Uterus (tissue), 2 donors: ENCODE measurements around the gene AHNAK.

ENCODE experiments used
- POLR2A ChIP-seq, 2 donors: fragments of 450-650 bp; IDR thresholded peaks; one replicate each; pipeline ENCODE4 v1.6.1; 2016; ENCODE audit warnings: antibody characterized with exemption in 2 of 2, mild to moderate bottlenecking in 1 of 2, moderate library complexity in 1 of 2
- TF ChIP-seq, protein P1 (sequence below), 4 experiments: fragments of 200-600 bp in 2 of 4; fragments of 450-650 bp in 2 of 4; sonication (generic) in 2 of 4; IDR thresholded peaks; one replicate each; pipeline ENCODE4 v1.5.1; 2016 to 2019; ENCODE audit warnings: antibody characterized with exemption in 4 of 4, mild to moderate bottlenecking in 2 of 4, moderate library complexity in 1 of 4

DNA sequence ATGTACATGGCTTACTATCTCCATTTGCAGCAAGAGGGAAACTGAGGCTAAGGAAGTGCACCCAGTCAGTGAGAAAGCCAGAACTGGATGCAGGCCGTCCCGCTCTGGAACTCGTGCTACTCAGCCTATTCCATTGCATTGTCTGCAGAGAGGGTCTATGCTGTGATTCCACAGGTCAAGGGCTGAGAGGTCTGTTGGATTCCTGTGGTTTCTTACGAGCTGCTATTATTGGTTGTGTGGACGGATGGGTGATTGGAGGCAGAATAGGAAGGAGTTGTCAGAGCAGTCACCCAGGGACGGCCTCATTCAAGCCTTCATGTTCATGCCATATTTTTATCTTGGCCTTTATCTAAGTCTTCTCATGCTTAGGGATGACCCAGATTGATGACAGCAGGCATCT is 94.3 kb downstream of the AHNAK start:
- TF ChIP-seq, protein P1, sequence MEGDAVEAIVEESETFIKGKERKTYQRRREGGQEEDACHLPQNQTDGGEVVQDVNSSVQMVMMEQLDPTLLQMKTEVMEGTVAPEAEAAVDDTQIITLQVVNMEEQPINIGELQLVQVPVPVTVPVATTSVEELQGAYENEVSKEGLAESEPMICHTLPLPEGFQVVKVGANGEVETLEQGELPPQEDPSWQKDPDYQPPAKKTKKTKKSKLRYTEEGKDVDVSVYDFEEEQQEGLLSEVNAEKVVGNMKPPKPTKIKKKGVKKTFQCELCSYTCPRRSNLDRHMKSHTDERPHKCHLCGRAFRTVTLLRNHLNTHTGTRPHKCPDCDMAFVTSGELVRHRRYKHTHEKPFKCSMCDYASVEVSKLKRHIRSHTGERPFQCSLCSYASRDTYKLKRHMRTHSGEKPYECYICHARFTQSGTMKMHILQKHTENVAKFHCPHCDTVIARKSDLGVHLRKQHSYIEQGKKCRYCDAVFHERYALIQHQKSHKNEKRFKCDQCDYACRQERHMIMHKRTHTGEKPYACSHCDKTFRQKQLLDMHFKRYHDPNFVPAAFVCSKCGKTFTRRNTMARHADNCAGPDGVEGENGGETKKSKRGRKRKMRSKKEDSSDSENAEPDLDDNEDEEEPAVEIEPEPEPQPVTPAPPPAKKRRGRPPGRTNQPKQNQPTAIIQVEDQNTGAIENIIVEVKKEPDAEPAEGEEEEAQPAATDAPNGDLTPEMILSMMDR (IDR thresholded peaks at IDR 0.05): no peak
- no peak for TF ChIP-seq POLR2A (IDR thresholded peaks at IDR 0.05)
